Esophagus muscularis mucosa (tissue), 3 donors: ENCODE results near the gene PEX11B.

Experiments
- POLR2A ChIP-seq: fragments of 450-650 bp; IDR thresholded peaks from one replicate; pipeline ENCODE4 v1.6.1; 2017; ENCODE audit warnings: antibody characterized with exemption, moderate library complexity, mild to moderate bottlenecking, low read depth
- POLR2AphosphoS5 ChIP-seq, 2 donors: sonication (generic); formaldehyde crosslinking; IDR thresholded peaks; one replicate each; pipeline ENCODE4 v1.6.1; 2017; ENCODE audit warnings: antibody characterized with exemption in 2 of 2
- TF ChIP-seq, protein P1 (sequence below), 3 experiments: fragments of 200-600 bp in 2 of 3; fragments of 450-650 bp in 1 of 3; sonication (generic) in 2 of 3; IDR thresholded peaks; one replicate each; pipeline ENCODE4 v1.5.1; 2017 to 2019; ENCODE audit warnings: antibody characterized with exemption in 3 of 3, mild to moderate bottlenecking in 2 of 3, moderate library complexity in 1 of 3

GRCh38 chr1:145893306-145894055 lies 25.0 kb downstream of the PEX11B start:
- TF ChIP-seq POLR2A (no peak), POLR2AphosphoS5 (IDR thresholded peaks at IDR 0.05) (no peak)
- TF ChIP-seq, protein P1, sequence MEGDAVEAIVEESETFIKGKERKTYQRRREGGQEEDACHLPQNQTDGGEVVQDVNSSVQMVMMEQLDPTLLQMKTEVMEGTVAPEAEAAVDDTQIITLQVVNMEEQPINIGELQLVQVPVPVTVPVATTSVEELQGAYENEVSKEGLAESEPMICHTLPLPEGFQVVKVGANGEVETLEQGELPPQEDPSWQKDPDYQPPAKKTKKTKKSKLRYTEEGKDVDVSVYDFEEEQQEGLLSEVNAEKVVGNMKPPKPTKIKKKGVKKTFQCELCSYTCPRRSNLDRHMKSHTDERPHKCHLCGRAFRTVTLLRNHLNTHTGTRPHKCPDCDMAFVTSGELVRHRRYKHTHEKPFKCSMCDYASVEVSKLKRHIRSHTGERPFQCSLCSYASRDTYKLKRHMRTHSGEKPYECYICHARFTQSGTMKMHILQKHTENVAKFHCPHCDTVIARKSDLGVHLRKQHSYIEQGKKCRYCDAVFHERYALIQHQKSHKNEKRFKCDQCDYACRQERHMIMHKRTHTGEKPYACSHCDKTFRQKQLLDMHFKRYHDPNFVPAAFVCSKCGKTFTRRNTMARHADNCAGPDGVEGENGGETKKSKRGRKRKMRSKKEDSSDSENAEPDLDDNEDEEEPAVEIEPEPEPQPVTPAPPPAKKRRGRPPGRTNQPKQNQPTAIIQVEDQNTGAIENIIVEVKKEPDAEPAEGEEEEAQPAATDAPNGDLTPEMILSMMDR (IDR thresholded peaks at IDR 0.05), result no peak
